GM23248 (cell line): ENCODE results near the gene CHIT1.

Experiments
- EZH2 ChIP-seq: fragments of 200-600 bp; sonication (generic); IDR thresholded peaks from 2 replicates; pipeline ENCODE4 v1.6.1; 2018; ENCODE audit warnings: antibody characterized with exemption, mild to moderate bottlenecking; ENCODE audit not compliant: insufficient read depth, poor library complexity, severe bottlenecking
- EZH2phosphoT487 ChIP-seq: fragments of 200-600 bp; sonication (generic); IDR thresholded peaks from 2 replicates; pipeline ENCODE4 v1.6.1; 2018; ENCODE audit warnings: antibody characterized with exemption, moderate library complexity, mild to moderate bottlenecking, low read depth; ENCODE audit not compliant: insufficient read depth

DNA sequence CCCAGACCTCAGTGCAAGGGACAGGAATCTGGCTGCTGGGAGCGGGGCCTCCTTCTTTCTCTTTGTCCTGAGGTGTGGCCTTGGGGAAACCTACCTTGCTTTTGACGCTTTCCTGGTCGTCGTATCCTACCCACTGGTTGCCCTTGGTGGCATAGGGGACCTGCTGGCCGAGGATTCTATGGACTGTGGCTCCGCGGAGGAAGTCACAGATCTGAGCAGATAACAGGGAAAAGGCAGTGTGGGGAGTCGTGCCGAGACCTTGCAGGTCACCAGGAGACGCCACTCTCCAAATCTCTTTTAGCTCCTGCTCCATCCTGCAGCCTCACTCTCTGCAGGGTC, 49.8 kb downstream of the CHIT1 start:
- TF ChIP-seq EZH2, result no peak
- TF ChIP-seq EZH2phosphoT487, result no peak
